Right hindlimb (tissue), 1 donor: ENCODE results near the gene MACROD1.

Source experiments
- DNase-seq: peaks from one replicate; pipeline ENCODE4 v3.0.0-alpha.2; 2018

Gene MACROD1

DNA sequence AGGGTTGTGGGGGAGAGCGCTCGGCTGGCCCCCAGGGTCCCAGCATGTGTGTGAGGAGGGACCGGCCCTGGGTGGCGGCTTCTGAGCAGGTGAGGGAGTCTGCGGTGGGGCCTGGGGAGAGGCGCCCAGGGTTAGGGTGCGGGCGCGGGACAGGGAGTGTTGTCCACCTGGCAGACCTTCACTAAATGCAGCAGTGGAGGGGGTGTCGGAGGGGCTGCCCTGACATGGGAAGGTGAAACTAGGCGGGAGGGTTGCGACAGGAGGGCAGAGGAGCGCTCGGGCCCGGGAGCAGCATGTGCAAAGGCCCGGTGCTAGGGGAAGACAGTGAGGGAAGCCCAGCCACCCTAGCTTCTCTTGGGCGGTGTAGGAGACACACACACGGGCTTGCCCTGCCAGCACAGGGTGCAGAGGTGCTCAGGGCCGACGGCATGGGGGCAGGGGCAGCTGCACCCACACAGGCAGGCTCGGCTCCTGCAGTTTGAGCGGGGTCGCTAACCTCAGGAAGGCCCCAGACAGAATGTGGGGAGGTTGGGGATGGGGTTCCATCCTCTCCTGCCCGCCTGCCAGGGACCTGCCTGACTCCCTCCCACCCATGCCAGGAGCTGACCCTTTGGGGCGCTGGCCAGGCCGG, 157.5 kb downstream of the MACROD1 start:
- DNase-seq: no peak

DNA sequence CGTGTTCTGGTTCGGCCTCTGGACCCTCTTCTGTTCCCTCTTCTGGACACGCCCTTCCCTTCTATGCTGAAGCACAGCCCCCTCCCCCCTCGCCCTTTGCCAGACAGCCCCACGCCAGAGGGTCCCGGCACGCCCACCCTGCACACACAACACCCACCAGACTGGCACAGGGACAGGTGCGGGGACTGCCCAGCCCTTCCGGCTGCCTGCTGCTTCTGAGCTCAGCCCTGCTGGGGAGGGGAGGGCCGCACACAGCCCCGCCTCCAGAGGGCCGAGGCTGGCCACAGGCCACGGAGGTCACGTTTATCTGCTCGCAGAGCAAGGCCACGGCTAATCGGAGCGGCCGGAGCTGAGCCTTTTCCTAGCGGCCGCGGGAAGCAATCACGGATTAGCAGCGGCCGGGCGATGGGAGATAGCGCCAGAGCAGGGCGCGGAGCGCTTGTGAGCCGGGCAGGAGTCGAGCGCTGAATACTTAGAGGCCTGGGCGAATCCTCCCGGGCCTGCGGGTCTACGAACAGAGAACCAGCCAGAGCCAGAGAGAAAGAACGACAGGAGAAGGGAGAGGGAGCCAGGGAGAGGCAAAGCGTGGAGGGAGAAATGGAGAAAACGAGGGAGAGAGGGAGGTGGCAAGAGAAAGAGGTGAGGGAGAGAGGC, 158.2 kb downstream of the MACROD1 start:
- DNase-seq: peak; percentile 77

- DNase-seq: peak; percentile 63
These were observed 158.7 kb downstream of the MACROD1 start for GRCh38 chr11:64007160-64007628.

DNA sequence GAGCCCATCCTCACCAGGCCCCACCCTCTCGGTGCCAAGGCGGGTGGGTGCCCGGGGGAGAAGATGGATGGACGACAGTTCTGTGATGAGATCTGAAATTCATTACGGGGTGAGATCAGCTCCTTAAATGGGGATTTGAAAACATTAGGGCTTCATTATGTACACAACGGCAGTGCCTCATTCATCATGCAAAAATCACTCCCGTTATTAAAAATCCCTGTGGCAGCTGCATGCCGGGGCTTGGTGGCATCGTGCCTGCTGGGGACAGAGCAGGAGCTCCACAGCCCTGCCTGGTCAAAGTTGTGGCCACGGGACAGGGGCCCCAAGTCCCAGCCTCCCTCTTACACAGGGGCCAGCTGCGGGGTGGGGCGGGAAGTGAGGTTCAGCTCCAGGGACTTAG, 159.5 kb downstream of the MACROD1 start:
- no peak for DNase-seq

DNA sequence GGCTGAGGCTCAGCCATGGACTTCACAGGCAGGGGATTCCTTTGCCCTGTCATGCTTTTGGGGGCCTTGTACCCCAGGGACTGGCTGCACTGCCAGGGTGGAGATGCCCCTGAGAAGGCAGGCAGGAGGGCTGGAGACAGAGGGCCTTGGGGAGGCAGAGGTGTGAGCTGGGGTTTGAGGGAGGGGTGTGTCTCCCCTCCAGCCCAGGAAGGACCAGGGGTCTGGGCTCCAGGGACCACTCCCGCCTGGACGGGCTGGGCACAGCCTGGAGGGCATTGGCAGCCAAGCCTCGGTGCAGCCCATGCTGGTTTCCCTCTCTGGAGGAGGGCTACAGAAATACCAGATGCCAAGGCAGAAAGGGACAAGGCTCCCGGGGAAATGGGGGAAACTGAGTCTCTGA, 160.2 kb downstream of the MACROD1 start:
- no peak for DNase-seq

DNA sequence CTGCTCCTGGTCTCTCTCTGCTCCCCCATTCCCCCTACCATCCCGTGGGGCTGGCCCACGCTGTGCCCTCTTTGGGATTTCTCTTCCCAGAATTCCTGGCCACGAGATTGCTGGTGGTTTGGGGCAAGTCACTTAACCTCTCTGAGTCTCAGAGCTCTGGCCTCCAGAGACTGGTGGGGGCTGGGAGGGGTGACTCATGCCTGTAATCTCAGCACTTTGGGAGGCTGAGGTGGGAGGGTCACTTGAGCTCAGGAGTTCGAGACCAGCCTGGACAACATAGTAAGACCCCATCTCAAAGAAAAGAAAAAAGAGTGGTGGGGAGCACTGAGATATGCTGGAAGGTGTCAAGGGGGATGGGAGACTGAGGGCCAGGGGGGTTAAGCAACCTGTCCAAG, 161.3 kb downstream of the MACROD1 start:
- DNase-seq: no peak

DNA sequence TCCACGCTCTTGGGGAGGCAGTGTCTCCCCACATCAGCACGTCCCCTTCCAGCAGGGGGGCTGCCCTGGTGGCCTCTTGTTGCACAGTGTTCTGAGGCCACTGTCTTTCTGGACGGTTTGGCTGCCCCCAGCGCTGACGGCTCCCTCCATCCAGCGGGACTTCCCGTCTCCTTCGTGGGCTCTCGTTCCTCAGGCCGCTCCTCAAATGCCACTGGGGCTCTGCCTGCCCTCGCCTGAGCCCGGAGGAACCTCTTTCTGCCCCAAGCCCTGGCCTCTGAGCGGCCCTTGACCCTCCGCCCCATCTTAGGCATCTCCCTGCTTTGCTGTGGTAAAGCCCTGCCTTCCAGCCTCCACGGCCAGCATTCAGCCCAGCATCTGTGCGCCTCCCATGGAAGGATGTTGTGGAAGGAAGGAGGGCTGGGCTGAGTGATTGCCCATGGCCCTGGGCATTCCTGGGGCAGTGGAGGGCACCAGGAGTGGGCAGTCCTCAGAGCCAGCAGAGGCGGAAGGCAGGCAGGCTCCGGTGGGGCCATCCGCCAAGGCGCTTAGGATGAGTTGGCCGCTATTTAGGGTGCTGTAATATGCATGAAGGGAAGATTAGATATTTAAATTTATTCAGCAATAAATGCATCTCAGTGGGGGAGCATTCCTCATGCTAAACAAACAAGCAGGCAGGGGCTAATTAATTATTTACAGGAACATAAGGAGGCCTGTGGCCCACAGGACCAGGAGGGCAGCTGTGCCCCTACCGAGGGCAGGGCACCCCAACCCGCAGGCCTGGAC, 161.9 kb downstream of the MACROD1 start:
- no peak for DNase-seq

DNA sequence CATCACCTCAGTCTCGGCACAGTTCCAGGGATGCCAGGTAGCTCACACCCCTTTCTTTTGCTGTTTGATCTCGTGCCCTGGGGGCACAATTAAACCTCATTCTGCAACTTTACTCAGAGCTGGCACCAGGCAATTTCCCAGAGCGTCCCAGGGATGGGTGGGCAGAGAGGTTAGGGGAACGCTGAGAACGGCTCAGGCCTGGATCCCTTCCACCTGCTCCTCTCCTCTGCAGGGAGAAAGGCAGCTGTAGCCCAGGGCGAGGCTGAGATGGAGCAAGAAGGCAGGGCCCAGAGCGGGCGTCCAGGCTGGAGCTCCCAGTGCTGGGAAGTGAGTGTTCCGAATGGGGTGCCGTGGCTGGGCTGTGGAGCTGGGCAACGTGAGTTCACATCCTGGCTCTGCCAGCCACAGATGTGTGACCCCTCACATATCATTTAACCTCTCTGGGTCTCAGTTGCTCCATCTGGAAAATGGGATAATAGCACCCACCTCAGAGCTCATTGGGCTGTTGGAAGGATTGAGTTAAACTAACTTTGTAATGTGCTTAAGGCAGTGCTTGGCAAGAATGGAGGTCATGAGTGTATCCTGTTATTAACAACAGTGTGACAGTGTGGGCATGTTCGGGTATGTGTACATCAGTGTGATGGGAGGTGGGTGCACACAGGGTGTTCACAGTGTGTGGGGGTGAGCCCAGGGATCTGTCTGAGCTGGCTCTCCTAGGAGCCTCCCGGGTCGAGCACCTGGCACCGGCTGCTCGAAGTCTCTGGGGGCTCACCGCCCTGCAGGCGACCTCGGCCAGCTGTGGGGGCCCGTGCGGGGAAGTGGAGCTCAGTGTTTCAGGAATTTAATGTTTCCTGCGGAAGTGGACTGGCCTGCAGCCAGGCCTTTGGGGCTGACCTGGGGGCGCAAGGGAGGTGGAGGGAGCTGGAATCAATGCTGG, 164.2 kb downstream of the MACROD1 start:
- peak; percentile 89 for DNase-seq

DNA sequence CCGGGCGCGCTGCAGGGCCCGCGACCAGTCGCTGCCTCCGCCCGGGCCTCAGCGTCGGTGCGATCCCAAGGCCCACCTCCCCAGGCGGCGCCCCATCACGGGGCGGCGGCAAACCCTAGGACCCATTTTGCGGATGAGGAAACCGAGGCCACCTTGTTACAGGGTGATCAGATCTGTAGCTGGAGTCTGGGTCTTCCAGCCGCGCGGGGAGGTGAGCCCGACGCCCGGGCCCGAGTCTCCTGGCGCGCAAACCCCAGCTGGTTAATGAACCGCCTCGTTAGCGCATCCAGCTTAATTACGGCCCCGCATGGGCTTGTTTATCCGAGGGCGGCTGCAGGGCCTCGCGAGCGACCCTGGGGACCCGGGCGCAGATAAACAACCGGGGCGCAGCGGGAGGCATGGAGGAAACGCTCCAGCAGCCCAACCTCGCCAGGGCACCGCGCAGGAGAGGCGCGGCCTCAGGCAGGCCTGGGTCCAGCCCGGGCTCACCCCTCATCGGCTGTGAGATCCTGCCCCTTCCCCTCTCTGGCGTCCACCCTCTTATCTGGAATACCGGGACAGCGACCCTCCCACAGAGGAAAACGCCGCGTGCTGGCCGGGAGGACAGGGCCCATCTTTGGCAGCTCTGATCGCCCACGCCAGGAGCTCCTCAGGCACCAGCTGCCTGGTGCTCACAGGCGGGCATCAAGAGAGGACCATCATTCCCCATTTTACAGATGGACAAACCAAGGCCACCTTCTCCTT, 165.0 kb downstream of the MACROD1 start:
- no peak for DNase-seq

DNA sequence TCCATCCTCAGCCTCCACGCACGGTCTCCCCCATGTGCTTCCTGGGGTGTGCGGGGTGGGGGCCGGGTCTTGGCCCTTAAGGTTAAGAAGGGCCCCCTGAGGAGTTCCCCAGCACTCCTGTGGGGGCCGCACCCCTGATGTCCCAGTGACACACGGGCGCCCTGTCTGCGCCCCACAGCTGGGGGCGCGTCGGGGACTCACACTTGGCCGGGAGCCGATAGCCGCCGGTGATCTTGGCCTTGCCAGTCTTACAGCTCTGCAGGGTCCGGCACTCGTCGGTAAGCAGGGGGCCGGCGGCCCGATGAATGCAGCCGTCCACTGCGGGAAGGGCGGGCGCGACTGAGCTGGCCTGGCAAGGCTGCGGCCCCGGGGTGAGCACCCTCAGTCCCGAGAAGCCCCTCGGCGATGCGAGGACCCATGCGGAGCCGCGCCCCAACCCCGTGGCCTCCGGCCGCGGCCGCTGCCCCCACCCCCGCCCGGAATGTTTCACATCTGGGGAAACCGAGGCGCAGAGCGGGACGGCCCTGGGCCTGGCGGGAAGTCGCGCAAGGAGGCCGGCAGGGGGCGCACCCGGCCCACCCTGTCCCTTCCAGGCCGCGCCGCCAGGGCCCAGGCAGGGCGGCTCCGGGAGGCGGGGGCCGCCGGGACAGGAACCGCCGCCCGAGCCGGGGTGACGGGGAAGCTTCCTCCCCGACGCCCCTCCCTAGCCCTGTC, 165.7 kb downstream of the MACROD1 start:
- peak; percentile 84 for DNase-seq

GRCh38 chr11:63999349-64000025, 166.4 kb downstream of the MACROD1 start:
- DNase-seq: peak; percentile 76

GRCh38 chr11:63998558-63999348, 167.2 kb downstream of the MACROD1 start:
- DNase-seq: no peak

- no peak for DNase-seq
These were observed 168.0 kb downstream of the MACROD1 start for GRCh38 chr11:63997801-63998337.

DNA sequence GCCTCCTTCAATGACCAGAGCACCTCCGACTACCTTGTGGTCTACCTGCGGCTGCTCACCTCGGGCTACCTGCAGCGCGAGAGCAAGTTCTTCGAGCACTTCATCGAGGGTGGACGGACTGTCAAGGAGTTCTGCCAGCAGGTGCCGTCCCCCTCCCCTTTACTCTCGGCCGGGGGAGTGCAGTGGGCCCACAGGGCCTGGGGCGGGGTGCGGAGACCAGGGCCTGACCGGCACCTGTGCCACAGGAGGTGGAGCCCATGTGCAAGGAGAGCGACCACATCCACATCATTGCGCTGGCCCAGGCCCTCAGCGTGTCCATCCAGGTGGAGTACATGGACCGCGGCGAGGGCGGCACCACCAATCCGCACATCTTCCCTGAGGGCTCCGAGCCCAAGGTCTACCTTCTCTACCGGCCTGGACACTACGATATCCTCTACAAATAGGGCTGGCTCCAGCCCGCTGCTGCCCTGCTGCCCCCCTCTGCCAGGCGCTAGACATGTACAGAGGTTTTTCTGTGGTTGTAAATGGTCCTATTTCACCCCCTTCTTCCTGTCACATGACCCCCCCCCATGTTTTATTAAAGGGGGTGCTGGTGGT, 168.7 kb downstream of the MACROD1 start:
- no peak for DNase-seq

DNA sequence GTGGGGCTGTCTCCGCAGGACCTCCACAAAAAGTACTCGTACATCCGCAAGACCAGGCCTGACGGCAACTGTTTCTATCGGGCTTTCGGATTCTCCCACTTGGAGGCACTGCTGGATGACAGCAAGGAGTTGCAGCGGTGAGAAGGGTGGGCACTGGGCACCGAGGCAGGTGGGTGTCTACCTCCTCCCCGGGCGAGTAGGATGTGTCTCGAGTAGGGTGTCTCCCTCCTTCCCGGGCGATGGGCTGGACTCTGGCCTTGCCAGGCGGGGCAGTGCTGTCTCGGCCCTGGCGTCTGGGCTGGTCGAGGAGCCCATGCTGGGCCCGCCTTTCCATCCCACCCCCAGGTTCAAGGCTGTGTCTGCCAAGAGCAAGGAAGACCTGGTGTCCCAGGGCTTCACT, 169.4 kb downstream of the MACROD1 start:
- DNase-seq: no peak

GRCh38 chr11:63993993-63994392, 171.9 kb downstream of the MACROD1 start:
- no peak for DNase-seq

- no peak for DNase-seq
These were observed 172.8 kb downstream of the MACROD1 start for GRCh38 chr11:63993100-63993499.

DNA sequence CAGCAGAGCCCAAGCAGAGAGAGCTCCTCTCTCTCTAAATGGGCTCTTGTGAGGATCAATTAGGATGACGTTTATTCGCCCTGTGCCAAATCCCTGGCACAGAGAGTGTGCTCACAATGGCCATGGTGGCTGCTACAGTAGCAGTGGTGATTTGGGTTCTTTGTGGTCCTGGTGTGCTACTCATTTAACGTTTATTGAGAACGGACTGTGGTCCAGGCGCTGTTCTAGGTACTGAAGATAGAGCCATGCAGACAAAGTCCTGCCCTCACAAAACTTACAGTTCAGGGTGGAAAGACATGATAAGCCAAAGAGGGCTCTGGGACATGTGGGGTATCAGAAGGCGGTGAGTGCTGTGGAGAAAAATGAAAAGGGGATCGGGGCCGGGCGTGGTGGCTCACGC, 174.4 kb downstream of the MACROD1 start:
- no peak for DNase-seq

DNA sequence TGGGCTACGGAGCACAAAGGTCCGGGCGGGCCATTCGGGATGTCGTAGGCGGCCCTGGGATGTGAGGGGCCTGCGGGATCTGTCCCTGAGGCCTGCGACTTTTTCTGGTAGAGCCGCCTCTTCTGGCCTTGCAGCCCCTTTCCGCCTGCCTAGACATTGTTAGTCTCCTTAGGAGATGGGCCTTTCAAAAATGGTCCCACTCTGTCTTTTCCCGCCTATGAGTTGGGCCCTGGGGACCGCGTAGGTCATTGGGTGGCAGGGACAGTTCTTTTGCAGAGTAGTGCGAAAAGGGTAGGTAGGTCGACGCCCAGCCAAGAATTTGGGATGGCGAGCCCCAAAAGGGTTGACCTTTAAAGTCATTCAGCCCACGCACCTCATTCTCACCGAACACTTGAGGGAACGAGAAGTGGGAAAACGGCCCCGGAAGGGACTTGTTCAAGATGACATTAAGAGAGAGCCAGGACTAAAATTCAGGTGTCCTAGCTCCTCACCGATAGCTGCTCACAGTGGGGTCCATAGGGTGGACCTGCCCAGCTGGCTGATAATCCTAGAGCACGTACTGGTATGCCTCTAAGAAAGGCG, 178.9 kb downstream of the MACROD1 start:
- no peak for DNase-seq
